K562 (cell line): ENCODE measurements around the gene PITPNB. TPM values are rescaled to one million over a fixed set of nuclear protein-coding genes. Genes with fewer than 3 reads are reported as not detected.

Experiments
- ATAC-seq: fragments of 200-7000 bp; cut with Tn5 transposase; 3 replicates; pipeline ENCODE4 v1.9.1; 2020; ENCODE audit warnings: moderate library complexity
- BruUV-seq: library from RNA; stranded (reverse); fragments of 400-500 nt; replicated peaks from 2 replicates; lab custom pipeline; 2021; lab: Mats Ljungman, UMichigan
- CTCF ChIA-PET: fragments of 300-600 bp; formaldehyde crosslinking; extraction: SDS; loops from one replicate; lab custom pipeline; 2021; ENCODE audit warnings: low intra/inter-chr PET ratio; lab: Yijun Ruan, JAX
- POLR2A ChIA-PET: fragments of 300-600, 350-650 bp; sonication (Branson Sonifier 250); formaldehyde crosslinking; extraction: SDS; loops from one replicate; lab custom pipeline; 2021; ENCODE audit warnings: antibody characterized with exemption, inconsistent platforms; lab: Yijun Ruan, JAX
- DNase-seq, 4 experiments: peaks; one replicate each; pipeline versions ENCODE4 v3.0.0 to v3.0.0-alpha.2; 2011 to 2018; ENCODE audit warnings: low spot score in 3 of 4, mixed read lengths in 3 of 4; ENCODE audit errors: extremely low read depth in 1 of 4
- FAIRE-seq: peaks from 2 replicates; lab custom pipeline; 2011; peaks lifted over from hg19 to GRCh38; lab: Jason Lieb, UNC
- H2AFZ ChIP-seq: 2 replicates; pipeline ENCODE4 v1.6.0; 2011; ENCODE audit warnings: low read depth, low read length, control low read depth, inconsistent platforms
- H3K27ac ChIP-seq: fragments of 200-600 bp; 3 replicates; pipeline ENCODE4 v1.8.0; 2011; ENCODE audit warnings: low read depth, mild to moderate bottlenecking, control low read depth, inconsistent platforms, low read length, moderate library complexity, mixed read lengths; ENCODE audit errors: extremely low read depth
- H3K27me3 ChIP-seq, 2 experiments: fragments of 300-600 bp in 1 of 2; 2 replicates in 1 of 2; 3 replicates in 1 of 2; pipeline versions ENCODE4 v1.6.0 to v1.8.0; 2011; ENCODE audit warnings: inconsistent platforms in 2 of 2, low read length in 2 of 2, mild to moderate bottlenecking in 1 of 2, mixed read lengths in 1 of 2, moderate library complexity in 1 of 2; ENCODE audit not compliant: control insufficient read depth in 2 of 2, insufficient read depth in 2 of 2
- H3K36me3 ChIP-seq: fragments of 300-600 bp; 3 replicates; pipeline ENCODE4 v1.8.0; 2011; ENCODE audit warnings: mild to moderate bottlenecking, low read length, inconsistent platforms; ENCODE audit not compliant: control insufficient read depth, insufficient read depth
- H3K4me1 ChIP-seq, 2 experiments: fragments of 200-600 bp in 1 of 2; replicated peaks in 1 of 2; 2 replicates in 1 of 2; 3 replicates in 1 of 2; pipeline versions ENCODE4 v1.5.1 to v1.8.0; 2011; ENCODE audit warnings: inconsistent platforms in 2 of 2, low read length in 2 of 2, mild to moderate bottlenecking in 1 of 2, mixed read lengths in 1 of 2, moderate library complexity in 1 of 2; ENCODE audit not compliant: control insufficient read depth in 2 of 2, insufficient read depth in 2 of 2
- H3K4me2 ChIP-seq: 2 replicates; pipeline ENCODE4 v1.6.1; 2011; ENCODE audit warnings: low read length, control low read depth, inconsistent platforms, mixed read lengths; ENCODE audit not compliant: insufficient read depth
- H3K4me3 ChIP-seq: fragments of 200-600 bp; sonication (generic), shearing (Covaris generic); 2 replicates; pipeline ENCODE4 v1.5.1; 2016; ENCODE audit warnings: control low read depth, inconsistent platforms
- H3K79me2 ChIP-seq: fragments of 200-600 bp; 3 replicates; pipeline ENCODE4 v1.8.0; 2011; ENCODE audit warnings: low read length, inconsistent platforms; ENCODE audit not compliant: control insufficient read depth, insufficient read depth
- H3K9ac ChIP-seq, 2 experiments: 2 replicates each; pipeline versions ENCODE4 v1.6.0 to v1.6.1; 2011; ENCODE audit warnings: low read depth in 2 of 2, low read length in 2 of 2, control low read depth in 1 of 2, inconsistent platforms in 1 of 2, mild to moderate bottlenecking in 1 of 2, mixed read lengths in 1 of 2; ENCODE audit not compliant: insufficient read depth in 1 of 2
- H3K9me1 ChIP-seq: one replicate; pipeline ENCODE4 v1.6.0; 2011; ENCODE audit warnings: inconsistent platforms, mild to moderate bottlenecking, low read length, moderate library complexity; ENCODE audit not compliant: control insufficient read depth, insufficient read depth
- H3K9me3 ChIP-seq: replicated peaks from 2 replicates; pipeline ENCODE4 v1.5.1; 2011; ENCODE audit warnings: low read depth, low read length, inconsistent platforms; ENCODE audit not compliant: control insufficient read depth, insufficient read depth
- H4K20me1 ChIP-seq: replicated peaks from 2 replicates; pipeline ENCODE4 v1.6.1; 2011; ENCODE audit warnings: low read length, inconsistent platforms, mixed read lengths; ENCODE audit not compliant: control insufficient read depth, insufficient read depth
- BRD9 ChIP-seq: fragments of 450-650 bp; IDR thresholded peaks from 2 replicates; pipeline ENCODE4 v1.6.1; 2018; ENCODE audit warnings: low read depth; ENCODE audit not compliant: partially characterized antibody
- E2F8 ChIP-seq: fragments of 450-650 bp; IDR thresholded peaks from 2 replicates; pipeline ENCODE4 v1.7.1; 2018; ENCODE audit warnings: mild to moderate bottlenecking, low read depth; ENCODE audit not compliant: partially characterized antibody
- ETS2 ChIP-seq: IDR thresholded peaks from 2 replicates; pipeline ENCODE4 v1.6.1; 2016; ENCODE audit warnings: borderline replicate concordance, missing genetic modification characterization, mild to moderate bottlenecking, moderate library complexity, missing compliant biosample characterization; ENCODE audit not compliant: poor library complexity, severe bottlenecking
- KLF6 ChIP-seq: fragments of 250-450 bp; sonication (Bioruptor Pico); IDR thresholded peaks from 2 replicates; pipeline ENCODE4 v1.4.0; 2020; ENCODE audit warnings: mild to moderate bottlenecking, moderate library complexity, borderline replicate concordance
- MYNN ChIP-seq, 2 experiments: sonication (generic); formaldehyde crosslinking in 1 of 2; IDR thresholded peaks; 2 replicates each; pipeline versions ENCODE4 v1.5.0 to v1.6.1; 2016 to 2020; ENCODE audit warnings: antibody characterized with exemption in 1 of 2, missing genetic modification reagents in 1 of 2
- RFX5 ChIP-seq: IDR thresholded peaks from 2 replicates; pipeline ENCODE4 v1.6.1; 2011; ENCODE audit warnings: low read depth, mild to moderate bottlenecking, improper control_type of control experiment, low read length
- RREB1 ChIP-seq: fragments of 250-450 bp; sonication (Bioruptor Pico); IDR thresholded peaks from 2 replicates; pipeline ENCODE4 v1.4.0; 2020
- ZNF175 ChIP-seq: fragments of 200-800 bp; sonication (Bioruptor generic); IDR thresholded peaks from 2 replicates; pipeline ENCODE4 v1.6.1; 2016; ENCODE audit warnings: low read depth, mild to moderate bottlenecking, missing genetic modification characterization, missing compliant biosample characterization
- ZNF212 ChIP-seq: fragments of 450-650 bp; formaldehyde crosslinking; IDR thresholded peaks from 2 replicates; pipeline ENCODE4 v1.4.0; 2020; ENCODE audit warnings: mild to moderate bottlenecking
- ZNF324 ChIP-seq: fragments of 250-450 bp; sonication (Bioruptor Pico); IDR thresholded peaks from 2 replicates; pipeline ENCODE4 v1.4.0; 2020; ENCODE audit warnings: mild to moderate bottlenecking
- WGBS: fragments of 100-300 bp; shearing (Covaris generic); methylation state at CpG from one replicate; pipeline ENCODE4 v1.1.6; 2016; ENCODE audit warnings: low coverage, mixed read lengths; ENCODE audit not compliant: insufficient coverage; ENCODE audit errors: missing lambda C conversion rate; 5-methylcytosine and 5-hydroxymethylcytosine counted together
- in situ Hi-C: fragments of 300-500 bp; cut with MboI; formaldehyde crosslinking; loops from 4 replicates; pipeline ENCODE4 v1.15.0; 2018; ENCODE audit warnings: inconsistent platforms, mixed read lengths
- intact Hi-C: fragments of 100-400 bp; cut with micrococcal nuclease; formaldehyde crosslinking; loops from 2 replicates; pipeline ENCODE4 v1.14.2; 2022
- polyA plus RNA-seq, 8 experiments: library from polyadenylated mRNA; depleted of rRNA in 4 of 8; stranded (reverse) in 5 of 8; unstranded in 3 of 8; fragments of >200 nt; fragmentation: Nextera tagmentation in 2 of 8; fragmentation: Illumina TruSeq in 1 of 8; extraction: Ambion mirVana in 2 of 8; extraction: Trizol in 1 of 8; gene quantifications; 2 replicates each; pipeline versions ENCODE4 v1.2.1 to v1.2.3, GENCODE V29; 2011 to 2014; ENCODE audit warnings: inconsistent platforms in 1 of 8, missing spikeins in 1 of 8
- total RNA-seq, 7 experiments: library from RNA; depleted of rRNA in 6 of 7; stranded (reverse); fragments of >200 nt in 6 of 7; fragmentation: Illumina TruSeq in 2 of 7; extraction: Trizol in 2 of 7; gene quantifications; 2 replicates each; pipeline versions ENCODE4 v1.2.1 to v1.2.3, GENCODE V29; 2011 to 2021; ENCODE audit warnings: low replicate concordance in 1 of 7
- TF ChIP-seq, protein P1 (sequence below), 2 experiments: IDR thresholded peaks; 2 replicates each; pipeline ENCODE4 v1.6.1; 2012; ENCODE audit warnings: improper control_type of control experiment in 2 of 2, low read depth in 2 of 2, low read length in 2 of 2, borderline replicate concordance in 1 of 2

PITPNB gene
- total and polyA plus RNA-seq, 9 of the 15 experiments (the other 6 are each of a cell fraction or from before 2014, with no cell fraction given), result 13.1 to 52.4 (median 34.7) TPM

DNA sequence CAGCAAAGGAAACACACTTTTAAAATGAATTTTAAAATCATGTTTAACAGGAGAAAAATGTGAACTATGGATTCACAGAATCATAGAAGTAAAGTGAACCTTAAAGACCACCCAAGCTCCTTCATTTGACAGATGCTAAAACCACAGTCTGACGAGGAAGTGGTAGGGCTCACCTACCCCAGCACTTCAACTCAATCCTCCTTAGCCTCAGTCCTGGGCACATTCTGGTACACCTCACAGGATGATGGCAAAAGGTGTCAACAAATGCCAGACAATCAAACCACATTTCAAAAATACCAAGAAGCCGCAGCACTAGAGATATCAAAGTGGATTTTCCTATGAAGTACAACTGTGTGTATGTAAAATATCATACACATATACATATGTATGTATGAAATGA lies 43.1 kb downstream of the PITPNB start:
- FAIRE-seq (no peak), DNase-seq (no peak), ATAC-seq (no peak)
- H3K36me3 ChIP-seq, result peaks cover 46% of the 10 kb centered on the region
- intact Hi-C loops, result no loop called here
- H4K20me1 ChIP-seq, result no peaks in the 10 kb centered on the region
- no peak overlapping the region for H3K27ac ChIP-seq
- no peaks in the 10 kb centered on the region for H3K9me3 ChIP-seq
- H3K27me3 ChIP-seq, result no peaks in the 10 kb centered on the region
- H3K79me2 ChIP-seq, result peaks cover 31% of the 10 kb centered on the region
- CTCF ChIA-PET, result no interaction called here
- 88% methylated on average over 2 of the region's 2 CpGs for WGBS
- no peak overlapping the region for H2AFZ ChIP-seq
- H3K4me2 ChIP-seq, result no peak overlapping the region
- H3K4me3 ChIP-seq, result no peak overlapping the region
- H3K4me1 ChIP-seq, result no peaks in the 10 kb centered on the region
- H3K9ac ChIP-seq, result no peak overlapping the region
- BruUV-seq, result no TSS peak
- H3K9me1 ChIP-seq, result no peaks in the 10 kb centered on the region
- in situ Hi-C loops, result loop anchor here (25.0 kb wide), 1 partner anchor 711 kb away; no protein-coding TSS in a partner anchor
- POLR2A ChIA-PET, result no interaction called here
- no peak for TF ChIP-seq E2F8
- TF ChIP-seq ETS2 (tag), result no peak
- TF ChIP-seq, protein P1, sequence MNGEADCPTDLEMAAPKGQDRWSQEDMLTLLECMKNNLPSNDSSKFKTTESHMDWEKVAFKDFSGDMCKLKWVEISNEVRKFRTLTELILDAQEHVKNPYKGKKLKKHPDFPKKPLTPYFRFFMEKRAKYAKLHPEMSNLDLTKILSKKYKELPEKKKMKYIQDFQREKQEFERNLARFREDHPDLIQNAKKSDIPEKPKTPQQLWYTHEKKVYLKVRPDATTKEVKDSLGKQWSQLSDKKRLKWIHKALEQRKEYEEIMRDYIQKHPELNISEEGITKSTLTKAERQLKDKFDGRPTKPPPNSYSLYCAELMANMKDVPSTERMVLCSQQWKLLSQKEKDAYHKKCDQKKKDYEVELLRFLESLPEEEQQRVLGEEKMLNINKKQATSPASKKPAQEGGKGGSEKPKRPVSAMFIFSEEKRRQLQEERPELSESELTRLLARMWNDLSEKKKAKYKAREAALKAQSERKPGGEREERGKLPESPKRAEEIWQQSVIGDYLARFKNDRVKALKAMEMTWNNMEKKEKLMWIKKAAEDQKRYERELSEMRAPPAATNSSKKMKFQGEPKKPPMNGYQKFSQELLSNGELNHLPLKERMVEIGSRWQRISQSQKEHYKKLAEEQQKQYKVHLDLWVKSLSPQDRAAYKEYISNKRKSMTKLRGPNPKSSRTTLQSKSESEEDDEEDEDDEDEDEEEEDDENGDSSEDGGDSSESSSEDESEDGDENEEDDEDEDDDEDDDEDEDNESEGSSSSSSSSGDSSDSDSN (IDR thresholded peaks at IDR 0.05; ENCODE audit: borderline replicate concordance in 1 of 2, low read depth in 2 of 2, low read length in 2 of 2), result no peak
- TF ChIP-seq ZNF212, result no peak
- no peak for TF ChIP-seq MYNN (IDR thresholded peaks at IDR 0.05)
- TF ChIP-seq MYNN (CRISPR knock-in tag; IDR thresholded peaks at IDR 0.05), result no peak
- TF ChIP-seq RREB1 (CRISPR knock-in tag), result no peak
- TF ChIP-seq ZNF175 (CRISPR knock-in tag), result no peak
- TF ChIP-seq ZNF324 (CRISPR knock-in tag), result no peak
- no peak for TF ChIP-seq KLF6 (CRISPR knock-in tag)
- no peak for TF ChIP-seq RFX5
- no peak for TF ChIP-seq BRD9
